Osteocyte (in vitro differentiated cells): Measurements from ENCODE around the gene IGFBP4. TPM values are rescaled to one million over a fixed set of nuclear protein-coding genes. Genes with fewer than 3 reads are reported as not detected.

Experiments
- DNase-seq: peaks from one replicate; pipeline ENCODE4 v3.0.0; 2021; ENCODE audit warnings: mixed read lengths; ENCODE audit not compliant: unreplicated experiment; ENCODE audit errors: extremely low spot score
- H3K27ac Mint-ChIP-seq: one replicate; pipeline ENCODE4 v1.8.0; 2021; ENCODE audit warnings: mild to moderate bottlenecking, mixed read lengths; ENCODE audit not compliant: unreplicated experiment
- H3K27me3 Mint-ChIP-seq: one replicate; pipeline ENCODE4 v1.8.0; 2021; ENCODE audit warnings: mixed read lengths; ENCODE audit not compliant: unreplicated experiment
- H3K36me3 Mint-ChIP-seq: one replicate; pipeline ENCODE4 v1.8.0; 2021; ENCODE audit warnings: mixed read lengths; ENCODE audit not compliant: unreplicated experiment
- H3K4me1 Mint-ChIP-seq: one replicate; pipeline ENCODE4 v1.8.0; 2021; ENCODE audit warnings: mixed read lengths; ENCODE audit not compliant: unreplicated experiment
- H3K4me3 Mint-ChIP-seq: one replicate; pipeline ENCODE4 v1.8.0; 2021; ENCODE audit warnings: mild to moderate bottlenecking, moderate library complexity, mixed read lengths; ENCODE audit not compliant: unreplicated experiment
- H3K9me3 Mint-ChIP-seq: one replicate; pipeline ENCODE4 v1.8.0; 2021; ENCODE audit warnings: mixed read lengths; ENCODE audit not compliant: unreplicated experiment
- CTCF ChIP-seq: fragments of 200-600 bp; sonication (generic); IDR thresholded peaks from 2 replicates; pipeline ENCODE4 v1.5.0; 2021; ENCODE audit warnings: antibody characterized with exemption, mild to moderate bottlenecking, moderate library complexity
- total RNA-seq: library from RNA; stranded (reverse); gene quantifications from 2 replicates; pipeline ENCODE4 v1.2.1, GENCODE V29; 2021

Gene IGFBP4
- total RNA-seq, 1 donor from 2014 or later = 2,074 TPM

DNA sequence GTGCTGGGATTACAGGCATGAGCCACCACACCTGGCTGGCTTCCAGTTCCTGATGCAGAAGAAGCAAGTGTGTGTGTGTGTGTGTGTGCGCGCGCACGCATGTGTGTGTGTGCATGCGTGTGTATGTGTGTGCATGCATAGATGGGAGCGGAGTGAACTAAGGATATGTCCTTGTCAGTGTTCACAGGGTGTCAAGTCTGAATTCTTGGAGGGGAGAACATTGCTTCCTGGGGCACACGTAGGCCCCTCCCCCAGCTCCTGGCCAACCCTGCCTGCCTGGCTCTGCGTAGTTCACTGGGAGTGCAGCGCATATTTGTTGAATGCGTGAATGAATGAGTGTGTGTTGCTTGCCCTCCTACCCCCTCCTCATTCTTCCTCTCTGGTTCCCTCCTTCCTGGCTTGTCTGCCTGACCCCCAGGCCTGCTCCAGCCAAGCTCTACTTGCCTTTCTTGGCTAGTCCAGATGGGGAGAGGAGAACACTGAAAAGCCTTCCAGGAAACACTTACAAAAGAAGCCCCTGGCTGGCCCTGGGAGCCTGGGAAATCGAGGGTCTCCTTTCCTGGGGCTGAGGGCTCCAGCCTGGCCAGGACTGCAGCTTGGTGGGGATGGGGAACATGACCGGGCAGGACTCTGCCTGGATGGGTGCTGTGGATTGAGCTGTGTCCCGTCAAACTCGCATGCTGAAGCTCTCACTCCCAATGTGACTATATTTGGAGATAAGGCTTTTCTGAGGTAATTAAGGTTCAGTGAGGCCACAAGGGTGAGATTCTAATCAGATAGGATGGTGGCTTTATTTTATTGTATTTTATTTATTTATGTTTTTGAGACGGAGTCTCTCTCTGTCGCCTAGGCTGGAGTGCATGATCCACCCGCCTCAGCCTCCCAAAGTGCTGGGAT, 27.9 kb downstream of the IGFBP4 start:
- Mint-ChIP-seq H3K27me3 (no peaks in the 10 kb centered on the region), H3K36me3 (no peaks in the 10 kb centered on the region), H3K4me3 (no peak overlapping the region), H3K9me3 (no peaks in the 10 kb centered on the region), H3K4me1 (peaks cover 41% of the 10 kb centered on the region), H3K27ac (peak overlapping the region; percentile 50)
- TF ChIP-seq CTCF = no peak
- DNase-seq = no peak

GRCh38 chr17:40471846-40472732, 28.8 kb downstream of the IGFBP4 start:
- H3K36me3 Mint-ChIP-seq = no peaks in the 10 kb centered on the region
- no peak for DNase-seq
- no peak overlapping the region for H3K4me3 Mint-ChIP-seq
- H3K27me3 Mint-ChIP-seq = no peaks in the 10 kb centered on the region
- H3K9me3 Mint-ChIP-seq = no peaks in the 10 kb centered on the region
- H3K4me1 Mint-ChIP-seq = peaks cover 44% of the 10 kb centered on the region
- TF ChIP-seq CTCF = no peak
- no peak overlapping the region for H3K27ac Mint-ChIP-seq

DNA sequence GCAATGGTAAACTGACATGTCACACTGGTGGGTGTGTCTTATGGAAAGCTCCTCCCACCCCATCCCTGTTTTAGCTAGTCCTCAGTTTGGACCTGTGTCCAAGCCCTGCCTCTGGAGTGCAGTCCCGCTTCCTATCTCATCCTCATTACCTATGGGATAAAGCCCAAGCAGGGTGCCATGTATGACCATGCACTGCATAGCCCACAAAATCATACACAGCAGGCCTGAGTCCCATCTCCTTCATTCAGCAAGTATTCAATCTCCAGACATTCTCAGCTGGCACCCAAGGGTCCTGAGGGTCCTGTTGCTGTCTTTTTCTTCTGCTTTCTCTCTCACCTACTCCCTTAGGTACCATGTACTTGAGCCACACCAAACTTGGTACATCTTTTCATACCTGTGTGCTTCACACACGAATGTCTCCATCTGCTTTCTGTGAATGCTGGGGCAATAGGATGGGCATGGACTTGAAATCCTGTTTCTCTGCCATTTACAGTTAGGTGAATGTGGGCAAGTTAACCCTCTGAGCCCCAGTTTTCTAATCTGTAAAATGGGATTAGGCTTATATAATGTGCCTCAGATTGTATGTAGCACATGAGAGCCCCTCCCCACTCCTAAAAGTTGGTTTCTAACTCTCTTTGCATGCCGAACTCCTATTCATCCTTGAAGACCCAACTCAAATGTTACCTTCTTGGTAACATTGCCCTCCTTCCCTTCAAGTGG, 29.6 kb downstream of the IGFBP4 start:
- Mint-ChIP-seq H3K36me3 (no peaks in the 10 kb centered on the region), H3K27me3 (no peaks in the 10 kb centered on the region), H3K4me3 (no peak overlapping the region), H3K4me1 (peaks cover 44% of the 10 kb centered on the region), H3K9me3 (no peaks in the 10 kb centered on the region), H3K27ac (no peak overlapping the region)
- TF ChIP-seq CTCF = no peak
- DNase-seq = no peak

GRCh38 chr17:40473573-40474365, 30.5 kb downstream of the IGFBP4 start:
- no peak for TF ChIP-seq CTCF
- Mint-ChIP-seq H3K4me3 (no peak overlapping the region), H3K4me1 (peaks cover 45% of the 10 kb centered on the region), H3K27ac (no peak overlapping the region), H3K9me3 (no peaks in the 10 kb centered on the region), H3K36me3 (no peaks in the 10 kb centered on the region), H3K27me3 (no peaks in the 10 kb centered on the region)
- no peak for DNase-seq
